ENCODE results near the gene ELMO3. TPM values are rescaled to one million over a fixed set of nuclear protein-coding genes. Genes with fewer than 3 reads are reported as not detected.

Gene ELMO3
- total and polyA plus RNA-seq, 2 of the 13 experiments (the other 11 are each of a cell fraction or from before 2014, with no cell fraction given) = 2.6 to 4.0 TPM

DNA sequence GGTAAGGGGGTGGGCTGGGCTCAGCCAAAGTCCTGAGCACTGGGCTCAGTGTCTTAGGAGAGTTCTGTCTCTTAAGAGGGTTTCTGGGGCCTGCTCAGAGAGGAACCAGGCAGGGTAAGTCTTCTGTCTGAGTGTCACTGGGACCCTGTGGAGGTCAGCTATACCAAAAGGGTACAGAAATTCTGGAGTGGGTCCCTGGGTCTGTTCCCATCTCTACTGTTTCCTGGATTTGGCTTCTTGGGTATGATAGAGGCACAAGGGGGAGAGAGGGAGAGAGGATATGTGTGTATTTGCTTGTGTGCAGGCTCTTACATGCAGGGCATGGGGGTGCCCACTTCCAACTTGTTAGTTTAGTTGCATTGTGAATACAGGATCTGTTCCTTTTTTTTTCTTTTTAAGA is 5.4 kb upstream of the ELMO3 start:
- Histone ChIP-seq H3K4me1 (ENCODE audit: insufficient read depth, low read length) (peaks cover 38% of the 10 kb centered on the region), H3K4me3 (replicated peaks in 1 of 3; ENCODE audit: insufficient read depth in 1 of 3, low read depth in 2 of 3, low read length in 3 of 3) (peak overlapping the region; percentile 84 to 99 (median 97)), H3K79me2 (ENCODE audit: insufficient read depth, low read length) (peaks cover 21% of the 10 kb centered on the region), H3K4me2 (ENCODE audit: low read depth, low read length) (peak overlapping the region; percentile 97), H2AFZ (ENCODE audit: low read length) (no peak overlapping the region), H3K27me3 (ENCODE audit: control insufficient read depth in 1 of 2, insufficient read depth in 2 of 2, low read length in 2 of 2) (peaks cover 2 to 12% of the 10 kb centered on the region in 2 experiments; a peak in 2 of 5 replicates), H3K9ac (ENCODE audit: insufficient read depth, low read depth, low read length) (peak overlapping the region; percentile 98), H3K9me3 (ENCODE audit: low read length) (no peaks in the 10 kb centered on the region), H3K36me3 (replicated peaks in 1 of 2; ENCODE audit: control insufficient read depth in 1 of 2, insufficient read depth in 2 of 2, low read length in 2 of 2) (peaks cover 32 to 50% of the 10 kb centered on the region in 2 experiments), H4K20me1 (ENCODE audit: insufficient read depth, low read length) (no peaks in the 10 kb centered on the region; the same call in 1 of the 2 replicates), H3K27ac (ENCODE audit: extremely low read length, insufficient read depth, low read length) (no peak overlapping the region)
- no peak for FAIRE-seq
- TF ChIP-seq SP140L (CRISPR knock-in tag; IDR thresholded peaks at IDR 0.05; ENCODE audit: borderline replicate concordance) (no peak), MYC (CRISPR knock-in tag; IDR thresholded peaks at IDR 0.05; ENCODE audit: borderline replicate concordance) (no peak), ZNF550 (CRISPR knock-in tag; IDR thresholded peaks at IDR 0.05; ENCODE audit: borderline replicate concordance) (no peak), ZNF768 (CRISPR knock-in tag; IDR thresholded peaks at IDR 0.05) (no peak), SATB2 (CRISPR knock-in tag; IDR thresholded peaks at IDR 0.05) (no peak), REL (CRISPR knock-in tag; conservative IDR thresholded peaks at IDR 0.05) (0 out of 2 replicates have a peak, but pooled peaks have one; percentile 3), NR2C2 (CRISPR knock-in tag; IDR thresholded peaks at IDR 0.05; ENCODE audit: borderline replicate concordance) (no peak)
- TF ChIP-seq, protein P1, sequence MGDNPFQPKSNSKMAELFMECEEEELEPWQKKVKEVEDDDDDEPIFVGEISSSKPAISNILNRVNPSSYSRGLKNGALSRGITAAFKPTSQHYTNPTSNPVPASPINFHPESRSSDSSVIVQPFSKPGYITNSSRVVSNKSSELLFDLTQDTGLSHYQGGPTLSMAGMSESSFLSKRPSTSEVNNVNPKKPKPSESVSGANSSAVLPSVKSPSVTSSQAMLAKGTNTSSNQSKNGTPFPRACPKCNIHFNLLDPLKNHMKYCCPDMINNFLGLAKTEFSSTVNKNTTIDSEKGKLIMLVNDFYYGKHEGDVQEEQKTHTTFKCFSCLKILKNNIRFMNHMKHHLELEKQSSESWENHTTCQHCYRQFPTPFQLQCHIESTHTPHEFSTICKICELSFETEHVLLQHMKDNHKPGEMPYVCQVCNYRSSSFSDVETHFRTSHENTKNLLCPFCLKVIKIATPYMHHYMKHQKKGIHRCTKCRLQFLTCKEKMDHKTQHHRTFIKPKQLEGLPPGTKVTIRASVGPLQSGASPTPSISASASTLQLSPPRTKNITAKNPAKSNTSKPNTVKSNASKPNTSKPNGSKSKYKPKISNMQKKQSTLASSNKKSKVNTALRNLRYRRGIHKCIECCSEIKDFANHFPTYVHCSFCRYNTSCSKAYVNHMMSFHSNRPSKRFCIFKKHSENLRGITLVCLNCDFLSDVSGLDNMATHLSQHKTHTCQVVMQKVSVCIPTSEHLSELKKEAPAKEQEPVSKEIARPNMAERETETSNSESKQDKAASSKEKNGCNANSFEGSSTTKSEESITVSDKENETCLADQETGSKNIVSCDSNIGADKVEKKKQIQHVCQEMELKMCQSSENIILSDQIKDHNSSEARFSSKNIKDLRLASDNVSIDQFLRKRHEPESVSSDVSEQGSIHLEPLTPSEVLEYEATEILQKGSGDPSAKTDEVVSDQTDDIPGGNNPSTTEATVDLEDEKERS (CRISPR knock-in tag; IDR thresholded peaks at IDR 0.05) = 0 out of 2 replicates have a peak, but pooled peaks have one; percentile 36
- CTCF ChIA-PET (ENCODE audit: low intra/inter-chr PET ratio, low total read pairs) = no interaction called here
- in situ Hi-C loops (cut with HindIII; ENCODE audit: extremely low pct_ligation_motif_present, low pct_unique_long_range_greater_than_20kb) = no loop called here
- ATAC-seq = no peak
- intact Hi-C loops (cut with micrococcal nuclease; ENCODE audit: unreplicated experiment) = loop anchor here (2.0 kb wide), 1 partner anchor 53 kb away; the partner anchor contains the start of gene FHOD1
- POLR2A ChIA-PET = interaction anchor here (1.0 to 1.9 kb wide), 5 partner anchors 15 to 54 kb away, joined by 3 to 8 read pairs (median 6); partner anchors contain the start of genes FHOD1, NOL3 and TMEM208
- no TSS peak for BruUV-seq (replicated peaks)
- no peak for DNase-seq (ENCODE audit: low spot score)

Measured in HepG2 (cell line).